Measurements from ENCODE around the gene HBG1.
"Not testable (repeated sequence)": the region's sequence is repeated elsewhere in the genome, so short reads cannot be mapped to it uniquely, and the experiment has no call there.

The HBG1 gene

DNA sequence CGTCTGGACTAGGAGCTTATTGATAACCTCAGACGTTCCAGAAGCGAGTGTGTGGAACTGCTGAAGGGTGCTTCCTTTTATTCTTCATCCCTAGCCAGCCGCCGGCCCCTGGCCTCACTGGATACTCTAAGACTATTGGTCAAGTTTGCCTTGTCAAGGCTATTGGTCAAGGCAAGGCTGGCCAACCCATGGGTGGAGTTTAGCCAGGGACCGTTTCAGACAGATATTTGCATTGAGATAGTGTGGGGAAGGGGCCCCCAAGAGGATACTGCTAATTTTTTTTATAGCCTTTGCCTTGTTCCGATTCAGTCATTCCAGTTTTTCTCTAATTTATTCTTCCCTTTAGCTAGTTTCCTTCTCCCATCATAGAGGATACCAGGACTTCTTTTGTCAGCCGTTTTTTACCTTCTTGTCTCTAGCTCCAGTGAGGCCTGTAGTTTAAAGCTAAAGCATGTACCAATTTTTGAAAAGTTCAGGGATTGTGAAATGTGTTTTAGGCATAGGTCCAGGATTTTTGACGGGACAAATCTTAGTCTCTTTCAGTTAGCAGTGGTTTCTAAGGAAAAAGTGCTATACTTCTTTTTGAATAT, at the start of gene HBG1:
Gene HBG1, minus strand, starts transcription at position 51 of the 590 bp plus-strand sequence. CDS start 53 bp downstream, outside the sequence.
- in situ Hi-C loops (cut with MboI; ENCODE audit: low sequenced_read_pairs), result not testable (repeated sequence)

DNA sequence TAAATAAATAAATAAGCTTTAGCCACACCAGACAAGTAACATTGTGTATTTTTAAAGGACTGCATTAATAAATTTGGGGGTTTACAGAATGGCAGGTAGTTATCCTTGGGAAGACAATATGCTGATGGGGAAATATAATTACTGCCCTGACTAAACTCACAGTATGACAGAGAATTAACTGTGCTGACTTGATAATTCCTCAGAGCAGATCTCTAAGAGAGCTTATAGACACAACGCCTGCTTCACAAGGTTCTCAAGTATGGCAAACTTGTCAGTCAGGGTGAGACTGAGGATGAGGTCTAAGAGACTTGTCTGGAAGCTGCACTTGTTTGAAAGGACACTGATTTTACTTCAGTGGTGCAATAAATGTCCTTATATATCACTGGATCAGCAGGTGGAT, 48.8 kb upstream of the HBG1 start:
- in situ Hi-C loops (cut with MboI; ENCODE audit: low sequenced_read_pairs), result no loop called here

DNA sequence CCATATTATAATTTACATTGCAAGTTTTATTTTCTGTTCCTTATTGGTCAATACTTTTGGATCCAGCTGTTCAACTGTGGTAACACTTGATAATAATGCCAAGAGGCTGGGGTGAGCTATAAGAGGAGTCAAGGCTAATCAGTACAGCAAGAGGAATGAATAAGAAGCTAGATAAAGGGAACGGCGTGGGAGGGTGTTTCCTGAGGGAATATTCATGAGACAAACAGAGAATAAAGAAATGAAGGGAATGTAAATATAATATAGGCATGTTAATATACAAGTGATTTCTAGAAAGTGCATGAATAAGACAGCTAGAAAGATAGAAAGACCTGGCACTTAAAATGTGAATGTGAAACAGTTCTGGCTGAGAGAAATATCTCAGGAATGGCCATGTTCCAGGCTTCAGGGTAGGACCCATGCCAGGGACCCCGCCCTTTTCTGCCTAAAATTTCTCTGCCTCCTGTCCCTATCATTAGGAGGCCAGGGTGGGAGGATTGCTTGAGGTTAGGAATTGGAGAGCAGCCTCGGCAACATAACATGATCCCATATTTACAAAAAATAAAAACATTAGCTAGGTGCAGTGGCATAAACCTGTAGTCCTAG, 48.2 kb upstream of the HBG1 start:
- in situ Hi-C loops (cut with MboI; ENCODE audit: low sequenced_read_pairs), result no loop called here

DNA sequence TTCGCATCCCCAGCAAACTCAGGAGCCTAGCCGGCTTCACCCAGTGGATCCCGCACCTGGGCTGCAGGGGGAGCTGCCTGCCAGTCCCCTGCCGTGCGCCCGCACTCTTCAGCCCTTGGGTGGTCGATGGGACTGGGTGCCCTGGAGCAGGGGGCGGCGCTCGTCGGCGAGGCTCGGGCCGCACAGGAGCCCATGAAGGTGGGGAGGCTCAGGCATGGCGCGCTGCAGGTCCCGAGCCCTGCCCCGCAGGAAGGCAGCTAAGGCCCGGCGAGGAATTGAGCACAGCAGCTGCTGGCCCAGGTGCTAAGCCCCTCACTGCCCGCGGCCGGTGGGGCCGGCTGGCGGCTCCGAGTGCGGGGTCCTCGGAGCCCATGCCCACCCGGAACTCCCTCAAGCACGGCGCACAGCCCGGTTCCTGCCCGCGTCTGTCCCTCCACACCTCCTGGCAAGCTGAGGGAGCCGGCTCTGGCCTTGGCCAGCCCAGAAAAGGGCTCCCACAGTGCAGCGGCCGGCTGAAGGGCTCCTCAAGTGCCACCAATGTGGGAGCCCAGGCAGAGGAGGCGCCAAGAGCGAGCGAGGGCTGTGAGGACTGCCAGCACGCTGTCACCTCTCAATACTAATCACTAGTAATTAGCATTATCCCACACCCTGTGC, 44.8 kb upstream of the HBG1 start:
- in situ Hi-C loops (cut with MboI; ENCODE audit: low sequenced_read_pairs), result not testable (repeated sequence)

DNA sequence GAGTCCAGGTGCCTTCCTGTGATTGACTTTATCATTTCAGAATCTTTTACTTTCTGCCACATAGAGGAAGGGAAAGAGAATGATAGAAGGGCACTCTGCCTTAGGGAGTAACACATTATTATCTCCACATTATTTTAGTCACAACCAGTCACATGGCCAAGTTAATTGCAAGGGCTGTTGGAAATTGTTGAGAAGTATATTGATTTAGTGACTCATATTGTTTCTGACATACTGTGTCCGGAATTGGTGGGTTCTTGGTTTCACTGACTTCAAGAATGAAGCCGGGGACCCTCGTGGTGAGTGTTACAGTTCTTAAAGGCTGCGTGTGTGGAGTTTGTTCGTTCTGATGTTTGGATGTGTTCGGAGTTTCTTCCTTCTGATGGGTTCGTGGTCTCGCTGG, 43.4 kb upstream of the HBG1 start:
- in situ Hi-C loops (cut with MboI; ENCODE audit: low sequenced_read_pairs), result no loop called here

DNA sequence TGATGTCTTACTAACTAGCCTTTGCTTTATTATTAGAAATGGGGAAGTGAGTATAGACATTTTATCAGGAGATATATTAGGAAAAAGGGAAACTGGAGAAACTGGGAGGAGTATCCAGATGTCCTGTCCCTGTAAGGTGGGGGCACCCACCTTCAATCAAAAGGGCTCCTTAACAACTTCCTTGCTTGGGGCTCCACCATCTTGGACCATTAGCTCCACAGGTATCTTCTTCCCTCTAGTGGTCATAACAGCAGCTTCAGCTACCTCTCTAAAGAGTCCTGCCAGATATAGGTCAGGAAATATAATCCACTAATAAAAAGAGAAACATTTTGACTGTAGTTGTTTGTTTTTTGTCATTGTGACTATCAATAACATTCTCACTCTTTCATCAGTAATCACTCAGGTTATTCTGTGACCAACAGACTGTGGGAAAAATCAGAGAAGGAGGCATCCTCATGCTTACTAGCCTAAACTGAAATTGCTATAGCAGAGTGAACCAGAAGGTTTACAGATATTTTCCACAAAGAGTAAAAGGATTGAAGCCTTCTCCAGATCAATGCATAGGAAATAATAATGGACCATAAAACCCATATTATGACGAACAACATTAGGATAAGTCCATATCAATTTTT, 41.7 kb upstream of the HBG1 start:
- in situ Hi-C loops (cut with MboI; ENCODE audit: low sequenced_read_pairs), result no loop called here

DNA sequence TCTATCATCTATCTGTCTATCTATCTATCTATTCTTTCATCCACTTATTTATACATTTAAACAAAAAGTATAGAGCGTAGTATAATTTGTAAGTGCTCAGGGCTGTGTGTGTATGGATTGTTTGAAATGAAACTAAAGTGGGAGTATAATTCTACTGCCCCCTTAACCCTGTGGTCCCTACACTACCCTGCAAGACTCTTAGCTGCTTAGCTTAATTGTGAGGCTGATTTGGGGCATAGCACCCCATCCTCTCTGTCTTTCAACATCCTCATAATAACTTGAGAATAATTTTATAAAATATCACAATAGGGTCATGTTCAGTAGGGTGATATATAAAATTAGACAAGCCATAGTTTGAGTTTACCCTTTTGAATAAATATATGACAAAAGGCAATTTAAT, 40.4 kb upstream of the HBG1 start:
- in situ Hi-C loops (cut with MboI; ENCODE audit: low sequenced_read_pairs), result no loop called here

DNA sequence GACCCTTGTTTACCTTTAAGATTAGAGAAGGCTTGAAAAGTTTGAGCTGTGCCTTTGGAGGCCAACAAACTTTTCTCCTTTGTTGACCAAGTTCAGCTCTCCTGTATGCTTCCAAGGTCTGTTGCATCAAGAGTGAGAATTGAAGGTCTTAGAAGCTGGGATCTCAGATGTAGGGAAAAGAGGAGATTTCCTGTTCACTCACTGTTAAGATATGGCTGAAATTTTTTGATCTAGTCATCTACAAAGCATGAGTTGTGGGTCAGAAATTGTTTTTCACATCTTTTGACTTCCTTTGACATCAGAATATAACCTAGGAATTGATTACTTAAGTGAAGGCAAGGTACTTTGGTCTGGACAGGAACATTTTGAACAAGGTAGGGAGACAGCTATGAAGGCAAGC, 40.0 kb upstream of the HBG1 start:
- in situ Hi-C loops (cut with MboI; ENCODE audit: low sequenced_read_pairs), result no loop called here

DNA sequence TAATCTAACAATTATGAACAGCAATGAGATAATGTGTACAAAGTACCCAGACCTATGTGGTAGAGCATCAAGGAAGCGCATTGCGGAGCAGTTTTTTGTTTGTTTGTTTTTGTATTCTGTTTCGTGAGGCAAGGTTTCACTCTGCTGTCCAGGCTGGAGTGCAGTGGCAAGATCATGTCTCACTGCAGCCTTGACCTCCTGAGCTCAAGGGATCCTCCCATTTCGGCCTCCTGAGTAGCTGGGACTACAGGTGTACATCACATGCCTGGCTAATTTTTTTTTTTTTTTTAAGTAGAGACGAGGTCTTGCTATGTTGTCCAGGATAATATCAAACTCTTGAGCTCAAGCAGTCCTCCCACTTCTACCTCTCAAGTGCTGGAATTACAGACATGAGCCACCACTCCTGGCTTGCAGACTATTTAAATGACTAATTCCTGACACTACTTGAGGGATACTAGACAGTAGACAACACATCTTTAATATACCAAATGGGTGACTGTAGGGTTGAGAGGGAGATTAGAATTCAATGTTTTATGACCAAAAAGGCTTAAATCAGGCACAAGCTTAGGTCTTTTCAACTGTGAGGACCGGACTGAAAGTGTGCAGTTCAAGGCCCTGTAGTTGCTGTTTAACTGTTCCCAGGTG, 39.4 kb upstream of the HBG1 start:
- in situ Hi-C loops (cut with MboI; ENCODE audit: low sequenced_read_pairs), result no loop called here

DNA sequence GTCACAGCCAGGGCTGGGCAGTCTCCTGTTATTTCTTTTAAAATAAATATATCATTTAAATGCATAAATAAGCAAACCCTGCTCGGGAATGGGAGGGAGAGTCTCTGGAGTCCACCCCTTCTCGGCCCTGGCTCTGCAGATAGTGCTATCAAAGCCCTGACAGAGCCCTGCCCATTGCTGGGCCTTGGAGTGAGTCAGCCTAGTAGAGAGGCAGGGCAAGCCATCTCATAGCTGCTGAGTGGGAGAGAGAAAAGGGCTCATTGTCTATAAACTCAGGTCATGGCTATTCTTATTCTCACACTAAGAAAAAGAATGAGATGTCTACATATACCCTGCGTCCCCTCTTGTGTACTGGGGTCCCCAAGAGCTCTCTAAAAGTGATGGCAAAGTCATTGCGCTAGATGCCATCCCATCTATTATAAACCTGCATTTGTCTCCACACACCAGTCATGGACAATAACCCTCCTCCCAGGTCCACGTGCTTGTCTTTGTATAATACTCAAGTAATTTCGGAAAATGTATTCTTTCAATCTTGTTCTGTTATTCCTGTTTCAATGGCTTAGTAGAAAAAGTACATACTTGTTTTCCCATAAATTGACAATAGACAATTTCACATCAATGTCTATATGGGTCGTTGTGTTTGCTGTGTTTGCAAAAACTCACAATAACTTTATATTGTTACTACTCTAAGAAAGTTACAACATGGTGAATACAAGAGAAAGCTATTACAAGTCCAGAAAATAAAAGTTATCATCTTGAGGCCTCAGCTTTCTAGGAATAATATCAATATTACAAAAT, 38.6 kb upstream of the HBG1 start:
- in situ Hi-C loops (cut with MboI; ENCODE audit: low sequenced_read_pairs), result no loop called here

DNA sequence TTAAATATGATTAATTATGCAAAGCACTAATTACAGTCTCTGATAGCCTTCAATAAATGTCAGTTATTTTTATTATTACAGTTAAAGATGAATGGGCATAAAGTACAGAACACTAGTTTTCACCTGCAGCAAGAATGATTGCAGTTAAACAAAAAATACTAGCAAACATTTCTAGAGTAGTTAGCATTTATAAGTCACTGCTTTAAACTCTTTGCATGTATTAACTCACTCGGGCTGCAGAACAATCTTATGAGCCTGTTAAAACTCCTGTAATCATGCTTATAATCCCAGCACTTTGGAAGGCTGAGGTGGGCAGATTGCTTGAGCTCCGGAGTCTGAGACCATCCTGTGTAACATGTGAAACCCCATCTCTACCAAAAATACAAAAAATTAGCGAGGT, 37.2 kb upstream of the HBG1 start:
- in situ Hi-C loops (cut with MboI; ENCODE audit: low sequenced_read_pairs), result no loop called here

DNA sequence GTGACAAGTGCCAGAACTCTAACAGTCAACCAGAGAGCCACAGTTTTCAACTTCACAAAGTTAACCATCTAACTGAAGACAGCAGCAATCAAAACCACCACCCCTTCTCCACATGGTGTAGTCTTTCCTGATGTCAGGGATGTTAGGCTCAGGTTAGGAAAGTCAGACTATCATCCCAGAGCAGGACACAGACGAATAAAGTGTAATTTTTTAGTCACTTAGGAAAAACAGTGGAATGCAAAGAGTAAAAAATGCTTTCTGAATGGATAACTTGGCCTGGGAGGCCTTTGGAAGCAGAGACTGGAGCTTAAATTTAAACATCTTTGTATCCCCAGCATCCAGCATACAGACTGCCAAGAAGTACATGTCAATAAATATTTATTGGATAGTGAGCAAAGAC, 36.7 kb upstream of the HBG1 start:
- in situ Hi-C loops (cut with MboI; ENCODE audit: low sequenced_read_pairs), result no loop called here

DNA sequence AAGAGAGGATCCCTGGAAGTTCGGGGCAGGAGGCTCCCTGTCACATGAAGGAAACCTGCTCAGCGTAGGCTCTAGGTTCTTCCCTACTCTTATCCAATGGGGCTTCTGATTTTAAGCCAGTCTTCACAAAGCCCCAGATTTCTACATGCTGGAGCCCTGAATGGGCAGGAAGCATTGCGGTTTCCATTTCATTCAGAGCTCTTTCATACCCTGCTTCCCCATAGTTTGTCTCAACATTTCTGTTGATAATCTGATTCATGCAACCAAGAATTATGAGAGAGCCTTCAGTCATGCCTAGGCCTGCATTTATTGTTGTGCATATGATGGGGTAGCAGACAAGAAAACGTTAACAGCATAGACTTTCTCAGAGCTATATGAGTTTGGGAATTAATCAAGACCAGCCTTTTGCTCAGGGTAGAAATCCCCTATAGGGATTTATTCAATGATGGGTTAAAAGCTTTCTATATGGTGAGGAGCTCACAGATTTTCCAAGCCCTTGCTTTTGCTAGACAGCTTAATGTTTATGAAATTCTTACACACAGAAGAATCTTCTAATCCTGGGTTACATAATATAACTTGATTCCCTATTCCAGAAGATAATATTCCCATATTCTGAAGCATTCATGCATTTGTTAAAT, 36.2 kb upstream of the HBG1 start:
- in situ Hi-C loops (cut with MboI; ENCODE audit: low sequenced_read_pairs), result no loop called here

DNA sequence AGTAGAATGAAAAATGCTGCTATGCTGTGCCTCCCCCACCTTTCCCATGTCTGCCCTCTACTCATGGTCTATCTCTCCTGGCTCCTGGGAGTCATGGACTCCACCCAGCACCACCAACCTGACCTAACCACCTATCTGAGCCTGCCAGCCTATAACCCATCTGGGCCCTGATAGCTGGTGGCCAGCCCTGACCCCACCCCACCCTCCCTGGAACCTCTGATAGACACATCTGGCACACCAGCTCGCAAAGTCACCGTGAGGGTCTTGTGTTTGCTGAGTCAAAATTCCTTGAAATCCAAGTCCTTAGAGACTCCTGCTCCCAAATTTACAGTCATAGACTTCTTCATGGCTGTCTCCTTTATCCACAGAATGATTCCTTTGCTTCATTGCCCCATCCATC, 35.0 kb upstream of the HBG1 start:
- in situ Hi-C loops (cut with MboI; ENCODE audit: low sequenced_read_pairs), result no loop called here

DNA sequence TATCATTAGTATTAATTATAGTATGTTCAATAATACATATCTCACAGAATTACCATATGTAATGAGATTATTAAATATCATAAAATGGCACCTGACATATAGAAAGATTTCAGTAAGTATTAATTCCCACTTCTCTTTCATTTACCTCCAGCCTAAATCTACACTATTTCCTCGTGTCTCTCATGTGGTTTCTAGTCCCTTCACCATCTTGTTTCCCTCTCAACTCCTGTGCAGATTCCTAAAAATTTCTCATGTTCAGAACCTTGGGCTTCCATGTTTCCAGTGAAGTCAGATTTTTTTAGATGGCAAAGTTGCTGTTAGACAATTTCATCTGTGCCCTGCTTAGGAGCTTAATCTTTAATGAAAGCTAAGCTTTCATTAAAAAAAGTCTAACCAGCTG, 34.2 kb upstream of the HBG1 start:
- in situ Hi-C loops (cut with MboI; ENCODE audit: low sequenced_read_pairs), result no loop called here

DNA sequence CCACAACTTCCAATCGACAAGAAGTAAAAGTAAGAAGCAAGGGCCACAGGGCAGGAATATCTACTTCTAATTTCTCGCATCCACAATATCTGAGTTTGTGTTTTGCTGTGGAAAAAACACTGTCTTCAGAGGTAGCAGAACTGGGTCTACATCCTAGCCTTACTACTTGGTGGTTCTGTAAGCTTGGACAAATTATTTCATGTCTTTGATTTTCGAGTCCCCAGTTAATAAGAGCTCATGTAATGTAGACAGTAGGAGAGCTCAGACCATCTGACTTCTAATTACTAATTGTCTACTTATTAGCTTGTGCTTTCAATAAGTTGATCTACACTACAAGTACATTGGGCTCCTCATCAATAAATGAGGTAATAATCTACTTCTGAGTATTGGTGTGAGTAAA, 33.4 kb upstream of the HBG1 start:
- in situ Hi-C loops (cut with MboI; ENCODE audit: low sequenced_read_pairs), result no loop called here

DNA sequence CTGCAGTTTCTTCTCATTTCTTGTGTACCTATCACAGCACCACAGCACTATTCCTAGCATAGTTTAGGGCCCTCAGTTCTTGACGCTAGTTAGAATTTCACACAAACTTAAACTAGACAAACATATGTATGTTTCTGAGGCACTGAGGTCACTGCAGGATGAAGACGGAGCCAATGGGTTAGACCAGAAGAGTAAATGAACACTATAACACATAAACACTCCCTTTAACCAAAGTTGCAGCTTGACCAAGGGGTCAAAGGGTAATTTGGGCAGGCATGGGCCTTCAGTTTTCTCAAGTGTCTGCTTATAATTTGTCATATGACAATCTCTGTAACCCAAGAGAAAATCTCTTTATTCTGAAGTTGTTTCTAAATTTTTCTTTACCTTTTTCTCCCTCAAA, 33.0 kb upstream of the HBG1 start:
- in situ Hi-C loops (cut with MboI; ENCODE audit: low sequenced_read_pairs), result no loop called here

DNA sequence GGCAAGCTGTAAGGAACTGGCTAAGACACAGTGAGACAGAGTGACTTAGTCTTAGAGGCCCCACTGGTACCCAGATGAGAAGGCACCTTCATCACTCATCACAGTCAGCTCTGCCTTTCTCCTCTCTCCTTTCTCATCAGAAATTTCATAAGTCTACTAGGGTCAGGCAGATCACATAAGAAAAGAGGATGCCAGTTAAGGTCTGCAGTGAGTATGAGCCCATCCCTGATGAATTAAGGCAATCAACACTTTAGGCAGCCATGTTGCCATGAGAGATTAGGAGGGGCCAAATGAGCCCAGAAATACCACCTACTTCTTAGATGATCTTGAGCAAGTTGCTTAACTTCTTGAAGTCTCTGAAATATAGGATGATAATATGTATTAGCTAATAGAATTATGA, 31.9 kb upstream of the HBG1 start:
- in situ Hi-C loops (cut with MboI; ENCODE audit: low sequenced_read_pairs), result no loop called here

DNA sequence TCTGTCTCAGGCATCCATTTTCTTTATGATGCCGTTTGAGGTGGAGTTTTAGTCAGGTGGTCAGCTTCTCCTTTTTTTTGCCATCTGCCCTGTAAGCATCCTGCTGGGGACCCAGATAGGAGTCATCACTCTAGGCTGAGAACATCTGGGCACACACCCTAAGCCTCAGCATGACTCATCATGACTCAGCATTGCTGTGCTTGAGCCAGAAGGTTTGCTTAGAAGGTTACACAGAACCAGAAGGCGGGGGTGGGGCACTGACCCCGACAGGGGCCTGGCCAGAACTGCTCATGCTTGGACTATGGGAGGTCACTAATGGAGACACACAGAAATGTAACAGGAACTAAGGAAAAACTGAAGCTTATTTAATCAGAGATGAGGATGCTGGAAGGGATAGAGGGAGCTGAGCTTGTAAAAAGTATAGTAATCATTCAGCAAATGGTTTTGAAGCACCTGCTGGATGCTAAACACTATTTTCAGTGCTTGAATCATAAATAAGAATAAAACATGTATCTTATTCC, 31.0 kb upstream of the HBG1 start:
- in situ Hi-C loops (cut with MboI; ENCODE audit: low sequenced_read_pairs), result no loop called here

DNA sequence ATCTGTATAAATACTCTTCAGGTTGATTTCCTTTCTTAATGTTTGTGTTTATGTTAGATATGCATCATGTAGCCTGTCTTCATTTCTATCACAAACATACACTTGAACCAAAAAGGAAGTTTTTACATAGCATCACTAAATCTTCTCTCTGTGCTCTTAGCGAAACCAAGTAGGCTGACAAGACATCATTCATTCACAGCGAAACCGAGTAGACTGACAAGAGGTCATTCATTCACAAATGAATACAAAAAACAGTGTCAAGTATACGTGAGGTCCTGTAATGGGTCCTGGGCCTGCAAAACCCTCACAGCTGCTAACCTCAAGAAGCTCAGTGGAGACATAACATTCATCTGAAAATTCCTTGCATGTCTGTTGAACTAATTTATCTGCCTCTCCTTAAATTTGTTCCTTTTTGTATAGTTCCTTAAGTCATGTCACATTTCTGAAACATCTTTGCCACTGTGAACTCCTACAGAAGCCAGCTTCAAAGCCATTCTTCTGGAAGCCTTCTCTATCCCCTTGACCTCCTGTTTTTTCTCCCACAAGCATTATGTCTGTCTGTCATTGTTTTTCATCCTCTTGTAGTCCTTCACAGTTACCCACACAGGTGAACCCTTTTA, 29.9 kb upstream of the HBG1 start:
- in situ Hi-C loops (cut with MboI; ENCODE audit: low sequenced_read_pairs), result no loop called here

All from HL-60/S4 (cell line).